Measurements from ENCODE around the gene SLC9A7.

Gene SLC9A7

DNA sequence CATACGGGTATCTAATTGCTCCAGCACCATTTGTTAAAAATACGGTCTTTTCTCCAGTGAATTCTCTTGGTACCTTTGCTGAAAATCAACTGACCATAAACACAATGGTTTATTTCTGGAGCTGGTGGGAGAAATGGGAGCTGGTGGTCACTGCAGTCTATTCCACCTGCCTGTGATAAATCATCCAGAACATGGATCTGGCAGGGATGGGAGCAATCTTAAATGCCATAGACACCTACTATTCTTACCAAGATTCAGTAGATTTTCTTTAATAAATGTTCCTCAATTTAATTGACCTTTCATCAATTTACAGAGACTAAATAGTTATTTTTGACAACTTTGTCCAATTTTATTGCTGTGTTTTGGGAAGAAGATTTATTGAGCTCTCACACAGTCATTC lies 68.1 kb downstream of the SLC9A7 start:
- no peaks in the 10 kb centered on the region for H3K79me2 ChIP-seq (ENCODE audit: insufficient read depth, low read length)
- H3K36me3 ChIP-seq (ENCODE audit: insufficient read depth, low read length) = no peaks in the 10 kb centered on the region
- no peak overlapping the region for H3K4me2 ChIP-seq (ENCODE audit: low read depth, low read length, poor library complexity, severe bottlenecking)
- H3K27me3 ChIP-seq (ENCODE audit: insufficient read depth, low read length, poor library complexity, severe bottlenecking) = no peaks in the 10 kb centered on the region
- no peak overlapping the region for H3K4me3 ChIP-seq (ENCODE audit: low read length, poor library complexity, severe bottlenecking)
- no peaks in the 10 kb centered on the region for H3K9me3 ChIP-seq (ENCODE audit: insufficient read depth, low read depth, low read length)
- no peaks in the 10 kb centered on the region for H3K4me1 ChIP-seq (ENCODE audit: insufficient read depth, low read length, poor library complexity, severe bottlenecking)
- H3K9me2 ChIP-seq (replicated peaks; ENCODE audit: low read depth, low read length) = no peaks in the 10 kb centered on the region
- no peak overlapping the region for H2AFZ ChIP-seq (ENCODE audit: low read length)
- no peak overlapping the region for H3K9ac ChIP-seq (ENCODE audit: low read depth, low read length, poor library complexity, severe bottlenecking)
- H4K20me1 ChIP-seq (ENCODE audit: insufficient read depth, low read length, poor library complexity, severe bottlenecking) = no peaks in the 10 kb centered on the region
- no peaks in the 10 kb centered on the region for H3F3A ChIP-seq (ENCODE audit: low read depth)
- TF ChIP-seq, protein P1, sequence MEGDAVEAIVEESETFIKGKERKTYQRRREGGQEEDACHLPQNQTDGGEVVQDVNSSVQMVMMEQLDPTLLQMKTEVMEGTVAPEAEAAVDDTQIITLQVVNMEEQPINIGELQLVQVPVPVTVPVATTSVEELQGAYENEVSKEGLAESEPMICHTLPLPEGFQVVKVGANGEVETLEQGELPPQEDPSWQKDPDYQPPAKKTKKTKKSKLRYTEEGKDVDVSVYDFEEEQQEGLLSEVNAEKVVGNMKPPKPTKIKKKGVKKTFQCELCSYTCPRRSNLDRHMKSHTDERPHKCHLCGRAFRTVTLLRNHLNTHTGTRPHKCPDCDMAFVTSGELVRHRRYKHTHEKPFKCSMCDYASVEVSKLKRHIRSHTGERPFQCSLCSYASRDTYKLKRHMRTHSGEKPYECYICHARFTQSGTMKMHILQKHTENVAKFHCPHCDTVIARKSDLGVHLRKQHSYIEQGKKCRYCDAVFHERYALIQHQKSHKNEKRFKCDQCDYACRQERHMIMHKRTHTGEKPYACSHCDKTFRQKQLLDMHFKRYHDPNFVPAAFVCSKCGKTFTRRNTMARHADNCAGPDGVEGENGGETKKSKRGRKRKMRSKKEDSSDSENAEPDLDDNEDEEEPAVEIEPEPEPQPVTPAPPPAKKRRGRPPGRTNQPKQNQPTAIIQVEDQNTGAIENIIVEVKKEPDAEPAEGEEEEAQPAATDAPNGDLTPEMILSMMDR (conservative IDR thresholded peaks at IDR 0.05; ENCODE audit: low read length) = no peak

DNA sequence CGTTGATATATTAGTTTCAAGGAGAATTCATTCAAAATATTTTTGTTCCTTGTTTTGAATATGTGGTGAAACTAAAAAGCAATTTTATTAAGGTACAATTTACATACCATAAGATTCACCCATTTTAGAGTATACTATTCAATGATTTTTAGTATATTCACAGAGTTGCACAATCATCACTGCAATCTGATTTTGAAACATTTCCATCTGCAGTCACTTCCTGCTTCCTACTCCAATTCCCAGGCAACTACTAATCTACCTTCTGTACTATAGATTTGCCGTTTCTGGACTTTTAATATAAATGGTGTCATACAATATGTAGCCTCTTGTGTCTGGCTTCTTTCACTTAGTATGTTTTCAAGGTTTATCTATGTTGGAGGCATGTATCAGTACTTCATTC lies 71.3 kb downstream of the SLC9A7 start:
- H3K9me3 ChIP-seq (ENCODE audit: insufficient read depth, low read depth, low read length) = no peaks in the 10 kb centered on the region
- no peaks in the 10 kb centered on the region for H3K9me2 ChIP-seq (replicated peaks; ENCODE audit: low read depth, low read length)
- H3K79me2 ChIP-seq (ENCODE audit: insufficient read depth, low read length) = no peaks in the 10 kb centered on the region
- H4K20me1 ChIP-seq (ENCODE audit: insufficient read depth, low read length, poor library complexity, severe bottlenecking) = no peaks in the 10 kb centered on the region
- H3K27me3 ChIP-seq (ENCODE audit: insufficient read depth, low read length, poor library complexity, severe bottlenecking) = no peaks in the 10 kb centered on the region
- H3K4me2 ChIP-seq (ENCODE audit: low read depth, low read length, poor library complexity, severe bottlenecking) = no peak overlapping the region
- H3K4me1 ChIP-seq (ENCODE audit: insufficient read depth, low read length, poor library complexity, severe bottlenecking) = no peaks in the 10 kb centered on the region
- H2AFZ ChIP-seq (ENCODE audit: low read length) = no peak overlapping the region
- TF ChIP-seq, protein P1 (conservative IDR thresholded peaks at IDR 0.05; ENCODE audit: low read length) = no peak
- no peak for TF ChIP-seq EZH2phosphoT487 (IDR thresholded peaks at IDR 0.05; ENCODE audit: borderline replicate concordance)
- no peaks in the 10 kb centered on the region for H3F3A ChIP-seq (ENCODE audit: low read depth)
- H3K4me3 ChIP-seq (ENCODE audit: low read length, poor library complexity, severe bottlenecking) = no peak overlapping the region
- H3K9ac ChIP-seq (ENCODE audit: low read depth, low read length, poor library complexity, severe bottlenecking) = no peak overlapping the region
- no peaks in the 10 kb centered on the region for H3K36me3 ChIP-seq (ENCODE audit: insufficient read depth, low read length)

DNA sequence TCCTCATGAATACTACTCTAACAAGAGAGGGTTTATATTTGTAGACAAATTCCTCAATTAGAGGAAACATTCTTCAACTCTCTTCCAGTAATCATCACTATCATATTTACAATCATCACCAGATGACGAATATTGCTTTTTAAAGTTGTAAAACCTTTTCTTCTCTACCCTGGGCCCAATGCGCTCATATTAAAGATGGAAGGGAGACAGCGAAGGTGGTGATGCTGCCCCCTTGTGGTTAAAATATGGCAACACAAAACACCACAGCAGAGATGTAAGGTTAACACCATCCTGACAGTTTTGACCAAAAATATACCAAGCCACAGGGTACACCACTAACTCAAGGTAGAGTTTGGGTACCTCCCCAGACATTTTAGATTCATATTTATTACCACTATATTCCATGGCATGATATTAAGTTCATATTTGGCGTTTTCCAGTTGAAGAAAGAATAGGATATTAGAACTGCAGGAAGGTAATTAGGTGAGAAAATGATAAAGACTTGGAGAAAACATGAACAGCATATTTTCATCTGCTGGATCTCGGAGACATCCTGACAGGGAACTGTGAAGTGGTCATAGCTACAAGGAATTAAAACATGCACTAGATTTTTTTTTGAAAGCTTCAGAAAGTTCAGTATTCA lies 72.8 kb downstream of the SLC9A7 start:
- Histone ChIP-seq H3K79me2 (ENCODE audit: insufficient read depth, low read length) (no peaks in the 10 kb centered on the region), H3K4me3 (ENCODE audit: low read length, poor library complexity, severe bottlenecking) (no peak overlapping the region), H3K9me2 (replicated peaks; ENCODE audit: low read depth, low read length) (no peaks in the 10 kb centered on the region), H3K4me2 (ENCODE audit: low read depth, low read length, poor library complexity, severe bottlenecking) (no peak overlapping the region), H3F3A (ENCODE audit: low read depth) (no peaks in the 10 kb centered on the region), H3K4me1 (ENCODE audit: insufficient read depth, low read length, poor library complexity, severe bottlenecking) (no peaks in the 10 kb centered on the region), H3K9ac (ENCODE audit: low read depth, low read length, poor library complexity, severe bottlenecking) (no peak overlapping the region), H3K27me3 (ENCODE audit: insufficient read depth, low read length, poor library complexity, severe bottlenecking) (no peaks in the 10 kb centered on the region), H3K9me3 (ENCODE audit: insufficient read depth, low read depth, low read length) (no peaks in the 10 kb centered on the region), H3K36me3 (ENCODE audit: insufficient read depth, low read length) (no peaks in the 10 kb centered on the region), H2AFZ (ENCODE audit: low read length) (no peak overlapping the region), H4K20me1 (ENCODE audit: insufficient read depth, low read length, poor library complexity, severe bottlenecking) (no peaks in the 10 kb centered on the region)
- TF ChIP-seq, protein P1 (conservative IDR thresholded peaks at IDR 0.05; ENCODE audit: low read length) = peak; percentile 63
- no peak for TF ChIP-seq EZH2phosphoT487 (IDR thresholded peaks at IDR 0.05; ENCODE audit: borderline replicate concordance)

Data from Loucy (cell line).